ENCODE measurements around the gene FANCD2.
"Not testable (repeated sequence)": the region's sequence is repeated elsewhere in the genome, so short reads cannot be mapped to it uniquely, and the experiment has no call there.

Gene FANCD2

GRCh38 chr3:10012106-10012505, 14.1 kb upstream of the FANCD2 start:
- DNase-seq (ENCODE audit: low read depth, low spot score), result no peak

- peak; percentile 88 for DNase-seq (ENCODE audit: low read depth, low spot score)
Observed at GRCh38 chr3:10015461-10015904, 10.8 kb upstream of the FANCD2 start.

- DNase-seq (ENCODE audit: low read depth, low spot score), result no peak
Observed at GRCh38 chr3:10017636-10018292, 8.5 kb upstream of the FANCD2 start.

- not testable (repeated sequence) for DNase-seq (ENCODE audit: low read depth, low spot score)
Observed at GRCh38 chr3:10018806-10019205, 7.4 kb upstream of the FANCD2 start.

- DNase-seq (ENCODE audit: low read depth, low spot score), result no peak
Observed at GRCh38 chr3:10019326-10019725, 6.9 kb upstream of the FANCD2 start.

GRCh38 chr3:10021856-10022775, 4.1 kb upstream of the FANCD2 start:
- DNase-seq (ENCODE audit: low read depth, low spot score), result no peak

GRCh38 chr3:10023587-10024310, 2.5 kb upstream of the FANCD2 start:
- no peak for DNase-seq (ENCODE audit: low read depth, low spot score)

GRCh38 chr3:10025205-10026083, 793 bp upstream of the FANCD2 start:
- no peak for DNase-seq (ENCODE audit: low read depth, low spot score)

- DNase-seq (ENCODE audit: low read depth, low spot score), result no peak
Observed at GRCh38 chr3:10041034-10041433, 14.8 kb downstream of the FANCD2 start.

GRCh38 chr3:10047876-10048275, 21.6 kb downstream of the FANCD2 start:
- DNase-seq (ENCODE audit: low read depth, low spot score), result no peak

- not testable (repeated sequence) for DNase-seq (ENCODE audit: low read depth, low spot score)
Observed at GRCh38 chr3:10053054-10053453, 26.8 kb downstream of the FANCD2 start.

- DNase-seq (ENCODE audit: low read depth, low spot score), result no peak
Observed at GRCh38 chr3:10055097-10055496, 28.9 kb downstream of the FANCD2 start.

- DNase-seq (ENCODE audit: low read depth, low spot score), result not testable (repeated sequence)
Observed at GRCh38 chr3:10070077-10070476, 43.8 kb downstream of the FANCD2 start.

- DNase-seq (ENCODE audit: low read depth, low spot score), result no peak
Observed at GRCh38 chr3:10074666-10075065, 48.4 kb downstream of the FANCD2 start.

- DNase-seq (ENCODE audit: low read depth, low spot score), result no peak
Observed at GRCh38 chr3:10081871-10082270, 55.6 kb downstream of the FANCD2 start.

GRCh38 chr3:10085738-10086137, 59.5 kb downstream of the FANCD2 start:
- no peak for DNase-seq (ENCODE audit: low read depth, low spot score)

- DNase-seq (ENCODE audit: low read depth, low spot score), result no peak
Observed at GRCh38 chr3:10088256-10088655, 62.0 kb downstream of the FANCD2 start.

GRCh38 chr3:10090179-10090578, 63.9 kb downstream of the FANCD2 start:
- no peak for DNase-seq (ENCODE audit: low read depth, low spot score)

GRCh38 chr3:10090774-10091173, 64.5 kb downstream of the FANCD2 start:
- DNase-seq (ENCODE audit: low read depth, low spot score), result not testable (repeated sequence)

- DNase-seq (ENCODE audit: low read depth, low spot score), result not testable (repeated sequence)
Observed at GRCh38 chr3:10091387-10091786, 65.2 kb downstream of the FANCD2 start.

- DNase-seq (ENCODE audit: low read depth, low spot score), result no peak
Observed at GRCh38 chr3:10093678-10094077, 67.4 kb downstream of the FANCD2 start.

Measured in smooth muscle cell of the brain vasculature (primary cell).